Left kidney (tissue), 2 donors: ENCODE results near the gene CREB5. TPM values are rescaled to one million over a fixed set of nuclear protein-coding genes. Genes with fewer than 3 reads are reported as not detected.
A peak's percentile ranks its signal among the peaks of the same experiment; 100 is the strongest.
"Not testable (repeated sequence)": the region's sequence is repeated elsewhere in the genome, so short reads cannot be mapped to it uniquely, and the experiment has no call there.

Experiments used
- DNase-seq: peaks from one replicate; pipeline ENCODE4 v3.0.0-alpha.2; 2013
- polyA plus RNA-seq: library from polyadenylated mRNA; unstranded; fragments of 120-200 nt; gene quantifications from one replicate; pipeline ENCODE4 v1.2.1, GENCODE V29; 2013; ENCODE audit not compliant: insufficient read length

The CREB5 gene
- polyA plus RNA-seq, 1 donor: 14.6 TPM

DNA sequence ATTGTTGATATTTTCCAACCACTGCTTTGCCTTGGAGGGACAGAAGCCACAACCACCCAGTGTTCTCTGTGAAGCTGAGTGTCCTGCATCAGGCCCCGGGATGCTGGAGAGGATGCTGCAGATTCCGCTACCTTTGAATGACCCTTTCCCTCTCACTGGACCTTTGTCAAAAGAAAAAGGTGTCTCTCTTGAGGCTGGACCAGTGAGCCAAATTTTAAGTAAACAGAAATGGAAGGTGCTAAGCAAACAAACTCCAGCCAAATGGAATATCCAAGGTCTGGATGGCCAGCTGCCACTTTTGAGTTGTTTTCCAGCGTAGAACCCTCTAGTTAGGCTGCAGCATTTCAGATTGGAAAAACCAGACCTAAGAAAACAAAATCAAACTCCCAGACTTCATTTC lies 400.3 kb downstream of the CREB5 start:
- DNase-seq: no peak

DNA sequence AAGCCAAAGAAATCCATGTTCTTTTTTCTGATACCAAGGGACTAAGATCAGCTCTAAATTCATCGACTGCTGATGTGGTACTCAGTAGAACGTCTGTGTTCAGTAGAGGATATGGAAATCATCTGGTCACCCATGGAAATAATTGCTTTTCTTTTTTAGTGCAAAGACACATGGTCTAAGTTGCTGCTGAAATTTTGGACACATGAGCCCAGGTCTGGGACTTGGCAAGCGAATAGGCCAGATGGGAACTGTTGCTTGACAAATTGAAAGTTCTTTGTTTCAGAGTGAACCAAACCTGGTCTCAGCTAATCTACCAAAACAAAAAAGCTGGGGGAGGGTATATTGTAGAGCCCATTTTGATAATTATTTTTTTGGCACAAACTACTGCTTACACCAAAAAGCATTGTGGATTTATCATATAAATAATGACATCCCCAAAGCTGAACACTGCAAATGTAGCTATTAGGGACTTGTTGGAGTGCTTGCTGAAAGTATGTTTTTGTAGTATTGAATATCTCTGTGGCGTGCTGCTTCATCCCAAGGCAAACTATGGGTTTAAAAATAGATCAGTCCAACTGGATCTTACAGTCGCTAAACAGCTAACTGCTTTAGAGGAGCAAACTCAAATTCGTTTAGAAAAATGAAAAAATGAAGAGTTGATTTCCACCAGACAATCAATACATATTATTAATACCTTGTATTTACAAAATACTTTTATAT lies 401.1 kb downstream of the CREB5 start:
- no peak for DNase-seq

GRCh38 chr7:28815369-28815927 lies 403.1 kb downstream of the CREB5 start:
- no peak for DNase-seq

DNA sequence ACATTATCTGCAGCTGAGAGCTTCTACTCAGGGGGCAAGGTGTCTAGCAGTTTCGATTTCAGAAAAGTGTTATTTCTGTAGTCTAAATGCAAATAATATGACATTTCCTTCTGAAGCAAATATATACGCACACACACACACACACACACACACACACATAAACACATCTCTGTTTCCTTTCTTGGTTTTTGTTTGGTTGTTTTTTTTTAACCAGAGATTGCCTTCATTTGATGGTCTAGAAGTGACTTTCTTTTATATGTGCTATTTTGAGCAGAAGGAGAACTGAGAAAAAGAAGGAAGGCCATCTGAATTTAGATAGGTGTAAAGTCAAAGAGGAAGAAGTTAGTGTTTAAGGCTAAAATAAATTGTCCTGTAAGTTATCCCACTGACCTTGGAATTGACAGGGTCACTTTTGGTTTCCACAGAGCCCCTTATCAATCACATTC lies 403.6 kb downstream of the CREB5 start:
- no peak for DNase-seq

GRCh38 chr7:28818996-28819395 lies 406.7 kb downstream of the CREB5 start:
- DNase-seq: no peak

DNA sequence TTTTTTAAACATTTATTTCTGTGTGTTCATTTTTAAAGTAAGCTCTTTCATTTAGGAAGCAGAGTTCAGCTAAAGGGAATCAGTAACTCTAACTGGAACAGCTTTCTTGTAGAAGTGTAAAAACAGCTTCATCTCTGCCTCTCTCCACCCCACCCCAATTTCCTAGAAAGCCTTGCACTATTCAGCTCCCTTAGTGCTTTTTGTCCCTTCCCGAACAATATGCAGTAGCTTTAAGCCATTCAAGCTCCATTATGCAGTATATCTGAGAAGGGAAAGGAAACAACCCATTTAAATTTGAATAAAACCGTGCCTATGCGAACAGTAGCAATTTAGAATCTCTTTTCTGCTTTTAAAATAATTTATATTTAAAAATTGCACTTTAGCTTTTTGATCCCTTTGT lies 411.3 kb downstream of the CREB5 start:
- DNase-seq: no peak

GRCh38 chr7:28825817-28826448 lies 413.6 kb downstream of the CREB5 start:
- not testable (repeated sequence) for DNase-seq

DNA sequence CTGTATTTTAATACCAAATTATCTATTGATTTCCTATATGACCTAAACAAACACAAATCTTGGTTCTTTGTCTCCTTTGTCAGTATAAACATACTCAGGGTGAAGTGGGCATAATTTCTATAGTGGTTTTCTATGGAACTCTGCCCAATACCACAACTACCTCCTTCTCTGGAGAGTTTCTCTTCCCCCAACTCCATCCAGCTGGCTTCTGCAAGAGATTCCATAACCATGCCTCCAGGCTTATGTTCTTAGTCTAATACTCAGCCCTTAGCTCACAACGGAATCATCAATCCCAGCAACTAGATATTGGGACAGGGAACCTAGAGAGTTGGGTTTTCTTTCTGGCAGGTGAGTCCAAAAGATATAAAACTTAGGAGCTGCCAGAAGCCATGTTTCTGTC lies 418.5 kb downstream of the CREB5 start:
- no peak for DNase-seq

- DNase-seq: no peak
These were observed 420.4 kb downstream of the CREB5 start for GRCh38 chr7:28832669-28833068.

- DNase-seq: no peak
These were observed 423.5 kb downstream of the CREB5 start for GRCh38 chr7:28835800-28836199.

GRCh38 chr7:28836716-28837115 lies 424.4 kb downstream of the CREB5 start:
- no peak for DNase-seq

- no peak for DNase-seq
These were observed 424.9 kb downstream of the CREB5 start for GRCh38 chr7:28837216-28837615.

DNA sequence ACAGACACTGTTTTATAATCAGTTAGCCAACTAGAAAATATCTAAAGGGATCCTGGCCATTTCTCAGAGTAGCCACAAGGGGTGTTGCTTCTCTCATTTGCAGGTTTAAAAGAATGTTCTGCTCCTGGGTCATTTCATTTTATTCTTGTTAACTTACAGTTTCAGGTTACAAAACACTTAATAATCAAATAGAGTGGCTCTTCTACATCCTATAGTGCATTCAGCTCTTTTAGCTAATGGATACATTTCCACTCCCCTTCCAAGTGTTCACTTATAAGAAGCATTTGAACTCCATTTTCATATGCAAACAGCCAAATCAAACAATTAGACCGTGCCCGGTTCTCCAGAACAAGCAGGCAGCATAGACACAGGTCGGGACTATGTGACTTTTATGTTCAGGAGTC lies 428.3 kb downstream of the CREB5 start:
- no peak for DNase-seq

GRCh38 chr7:28841766-28842165 lies 429.4 kb downstream of the CREB5 start:
- DNase-seq: no peak

- no peak for DNase-seq
These were observed 430.5 kb downstream of the CREB5 start for GRCh38 chr7:28842769-28843295.

DNA sequence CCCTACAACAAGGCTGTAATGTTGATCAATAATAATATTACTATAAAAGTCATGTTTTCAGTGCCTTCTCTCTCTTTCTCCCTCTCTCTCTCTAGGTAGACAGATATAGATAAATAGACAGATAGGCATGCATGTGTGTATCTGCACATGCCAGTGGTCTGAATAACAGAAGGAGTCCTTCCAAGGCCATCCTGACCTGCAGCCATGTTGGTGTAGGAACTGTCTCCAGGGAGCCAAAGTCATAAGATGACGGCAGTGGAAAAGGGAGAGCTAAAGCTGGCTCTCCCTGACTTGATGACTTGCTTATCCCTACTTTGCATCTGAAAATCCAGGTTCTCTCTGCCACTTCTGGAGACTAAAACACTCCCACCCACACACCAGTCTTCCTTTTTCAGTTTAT lies 432.8 kb downstream of the CREB5 start:
- no peak for DNase-seq

- no peak for DNase-seq
These were observed 434.9 kb downstream of the CREB5 start for GRCh38 chr7:28847176-28847575.

GRCh38 chr7:28847681-28848080 lies 435.4 kb downstream of the CREB5 start:
- no peak for DNase-seq

GRCh38 chr7:28848906-28849305 lies 436.6 kb downstream of the CREB5 start:
- DNase-seq: no peak

DNA sequence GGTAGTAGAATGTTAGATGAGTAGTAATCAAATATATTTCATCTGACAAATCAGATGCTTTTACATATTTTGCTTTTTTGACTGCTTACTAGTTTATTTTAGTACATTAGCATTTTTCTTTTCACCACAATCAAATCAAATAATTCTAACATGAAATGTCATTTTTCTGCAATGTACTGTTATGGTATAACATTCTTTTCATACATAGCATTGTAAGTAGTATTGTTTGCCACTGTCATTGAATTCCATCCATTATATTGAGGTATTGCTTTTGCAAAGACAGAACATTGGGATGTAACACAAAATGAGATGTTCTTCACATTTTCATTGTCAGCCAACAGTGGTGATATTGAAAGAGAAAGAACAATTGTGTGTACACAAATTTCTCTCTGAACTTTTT lies 438.4 kb downstream of the CREB5 start:
- no peak for DNase-seq

DNA sequence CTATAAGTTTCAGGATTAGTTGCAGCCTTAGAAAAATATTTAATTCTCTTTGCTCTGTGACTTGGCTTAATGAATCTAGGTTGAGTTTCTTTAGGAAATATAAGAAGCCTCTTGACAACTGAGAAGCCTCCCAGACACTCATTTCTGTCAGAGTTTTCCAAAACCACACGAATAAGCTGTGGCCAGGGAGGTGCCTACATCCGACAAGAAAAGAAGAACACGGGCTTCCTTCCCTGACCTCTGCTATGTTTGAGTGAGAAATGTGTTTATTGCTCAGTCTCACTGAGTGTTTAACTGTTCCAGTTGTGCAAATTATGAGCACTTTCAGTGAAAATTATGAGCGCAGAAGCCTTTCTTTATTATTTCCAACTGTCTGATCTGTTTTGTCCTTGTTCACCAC lies 440.8 kb downstream of the CREB5 start:
- no peak for DNase-seq

GRCh38 chr7:28853834-28854749 lies 441.8 kb downstream of the CREB5 start:
- DNase-seq: peak; percentile 82
